SK-N-SH (cell line): ENCODE measurements around the gene TCHHL1. TPM values are rescaled to one million over a fixed set of nuclear protein-coding genes. Genes with fewer than 3 reads are reported as not detected.

ENCODE experiments used
- CTCF ChIA-PET: fragments of 300-600, 350-600 bp; formaldehyde crosslinking; extraction: SDS; loops from one replicate; lab custom pipeline; 2021; lab: Yijun Ruan, JAX
- POLR2A ChIA-PET: fragments of 350-600 bp; sonication (Branson Sonifier 250); formaldehyde crosslinking; extraction: SDS; loops from one replicate; lab custom pipeline; 2020; ENCODE audit warnings: antibody characterized with exemption, inconsistent platforms; lab: Yijun Ruan, JAX
- DNase-seq: peaks from one replicate; pipeline ENCODE4 v3.0.0; 2012
- H2AFZ ChIP-seq: fragments of 200-600 bp; sonication (generic); 2 replicates; pipeline ENCODE4 v1.8.1; 2016; ENCODE audit warnings: antibody characterized with exemption, mild to moderate bottlenecking, low read depth
- H3F3A ChIP-seq: fragments of 200-600 bp; sonication (generic); replicated peaks from 2 replicates; pipeline ENCODE3; 2016; ENCODE audit warnings: antibody characterized with exemption, mild to moderate bottlenecking; ENCODE audit not compliant: insufficient read depth
- H3K27ac ChIP-seq, 2 experiments: fragments of 200-500 bp in 1 of 2; fragments of 200-600 bp in 1 of 2; sonication (Bioruptor generic) in 1 of 2; sonication (generic), shearing (Covaris generic) in 1 of 2; 2 replicates each; pipeline versions ENCODE4 v1.5.1 to v1.6.1; 2014 to 2016; ENCODE audit warnings: low read depth in 2 of 2, inconsistent platforms in 1 of 2, low read length in 1 of 2, mild to moderate bottlenecking in 1 of 2, mixed read lengths in 1 of 2
- H3K27me3 ChIP-seq: fragments of 200-600 bp; sonication (generic), shearing (Covaris generic); 2 replicates; pipeline ENCODE4 v1.6.1; 2016; ENCODE audit warnings: mixed run types; ENCODE audit not compliant: insufficient read depth
- H3K36me3 ChIP-seq, 2 experiments: fragments of 200-500 bp in 1 of 2; fragments of 200-600 bp in 1 of 2; sonication (Bioruptor generic) in 1 of 2; sonication (generic) in 1 of 2; replicated peaks in 1 of 2; 2 replicates each; pipeline versions ENCODE3 to v1.5.1; 2014 to 2016; ENCODE audit warnings: low read length in 1 of 2, mild to moderate bottlenecking in 1 of 2; ENCODE audit not compliant: insufficient read depth in 2 of 2, control insufficient read depth in 1 of 2
- H3K4me1 ChIP-seq, 2 experiments: fragments of 200-500 bp in 1 of 2; fragments of 200-600 bp in 1 of 2; sonication (Bioruptor generic) in 1 of 2; sonication (generic), shearing (Covaris generic) in 1 of 2; 2 replicates each; pipeline versions ENCODE4 v1.5.1 to v1.6.1; 2014 to 2016; ENCODE audit warnings: low read depth in 1 of 2, low read length in 1 of 2, mixed run types in 1 of 2; ENCODE audit not compliant: insufficient read depth in 2 of 2, control insufficient read depth in 1 of 2
- H3K4me2 ChIP-seq: fragments of 200-600 bp; sonication (generic), shearing (Covaris generic); 2 replicates; pipeline ENCODE4 v1.6.1; 2017; ENCODE audit warnings: mixed run types
- H3K4me3 ChIP-seq, 2 experiments: fragments of 200-500 bp in 1 of 2; fragments of 200-600 bp in 1 of 2; sonication (Bioruptor generic) in 1 of 2; sonication (generic), shearing (Covaris generic) in 1 of 2; 2 replicates each; pipeline versions ENCODE4 v1.5.1 to v1.8.1; 2014 to 2016; ENCODE audit warnings: low read depth in 2 of 2, inconsistent platforms in 1 of 2, low read length in 1 of 2, mild to moderate bottlenecking in 1 of 2, mixed read lengths in 1 of 2, moderate library complexity in 1 of 2
- H3K79me2 ChIP-seq: fragments of 200-600 bp; sonication (generic); 2 replicates; pipeline ENCODE4 v1.8.1; 2017; ENCODE audit warnings: mild to moderate bottlenecking; ENCODE audit not compliant: insufficient read depth
- H3K9ac ChIP-seq: fragments of 200-600 bp; sonication (generic); 2 replicates; pipeline ENCODE4 v1.6.1; 2017; ENCODE audit warnings: mixed run types
- H3K9me2 ChIP-seq: fragments of 200-600 bp; sonication (generic); 2 replicates; pipeline ENCODE4 v1.6.1; 2017; ENCODE audit warnings: mixed run types
- H3K9me3 ChIP-seq: fragments of 200-600 bp; sonication (generic); 2 replicates; pipeline ENCODE4 v1.6.1; 2017; ENCODE audit warnings: mixed run types, mild to moderate bottlenecking, moderate library complexity
- H4K20me1 ChIP-seq: fragments of 200-600 bp; sonication (generic); 2 replicates; pipeline ENCODE4 v1.6.1; 2017; ENCODE audit warnings: mild to moderate bottlenecking, mixed run types; ENCODE audit not compliant: insufficient read depth
- EP300 ChIP-seq, 2 experiments: IDR thresholded peaks; 2 replicates each; pipeline versions ENCODE4 v1.4.0 to v1.6.1; 2012; ENCODE audit warnings: borderline replicate concordance in 1 of 2, low read depth in 1 of 2, low read length in 1 of 2
- FOSL2 ChIP-seq: IDR thresholded peaks from 2 replicates; pipeline ENCODE4 v1.4.0; 2012; ENCODE audit warnings: low read depth, mild to moderate bottlenecking, moderate library complexity, borderline replicate concordance
- GABPA ChIP-seq: IDR thresholded peaks from 2 replicates; pipeline ENCODE4 v1.4.0; 2012; ENCODE audit warnings: low read depth, mild to moderate bottlenecking
- GATA2 ChIP-seq: sonication (generic); formaldehyde crosslinking; IDR thresholded peaks from 2 replicates; pipeline ENCODE4 v1.5.0; 2020; ENCODE audit warnings: mild to moderate bottlenecking, missing genetic modification reagents
- NFIC ChIP-seq: IDR thresholded peaks from 2 replicates; pipeline ENCODE4 v1.4.0; 2012; ENCODE audit warnings: borderline replicate concordance
- PBX3 ChIP-seq: IDR thresholded peaks from 2 replicates; pipeline ENCODE4; 2012
- RCOR1 ChIP-seq: fragments of 150-350 bp; IDR thresholded peaks from 2 replicates; pipeline ENCODE4 v1.6.1; 2017; ENCODE audit warnings: antibody characterized with exemption, low read length
- REST ChIP-seq: IDR thresholded peaks from 2 replicates; pipeline ENCODE4 v1.6.1; 2012; ENCODE audit warnings: mild to moderate bottlenecking, low read depth, low read length, moderate library complexity
- SIN3A ChIP-seq: IDR thresholded peaks from 2 replicates; pipeline ENCODE4 v1.6.1; 2012; ENCODE audit warnings: low read depth, mild to moderate bottlenecking, low read length, moderate library complexity, borderline replicate concordance
- TAF1 ChIP-seq: IDR thresholded peaks from 2 replicates; pipeline ENCODE4 v1.6.1; 2012; ENCODE audit warnings: low read depth, mild to moderate bottlenecking, low read length, moderate library complexity, borderline replicate concordance
- USF1 ChIP-seq: IDR thresholded peaks from 2 replicates; pipeline ENCODE4 v1.4.0; 2012; ENCODE audit warnings: low read depth, borderline replicate concordance
- USF2 ChIP-seq: fragments of 150-350 bp; IDR thresholded peaks from 2 replicates; pipeline ENCODE4 v1.6.1; 2017; ENCODE audit warnings: antibody characterized with exemption, low read length, low read depth, borderline replicate concordance
- WGBS: methylation state at CpG from one replicate; pipeline ENCODE4 v1.1.6; 2017; ENCODE audit warnings: low lambda C conversion rate; 5-methylcytosine and 5-hydroxymethylcytosine counted together
- polyA plus RNA-seq, 3 experiments: library from polyadenylated mRNA; depleted of rRNA; stranded (reverse); fragments of >200 nt; gene quantifications; 2 replicates each; pipeline ENCODE4 v1.2.3, GENCODE V29; 2012
- TF ChIP-seq, protein P1 (sequence below): fragments of 150-350 bp; IDR thresholded peaks from 2 replicates; pipeline ENCODE4 v1.6.1; 2016; ENCODE audit warnings: mild to moderate bottlenecking, low read depth, low read length

The TCHHL1 gene
- polyA plus RNA-seq, 1 of the 3 experiments (the other 2 are of a cell fraction): not detected

- no peaks in the 10 kb centered on the region for H3K9me3 ChIP-seq
- POLR2A ChIA-PET: no interaction called here
- no peak overlapping the region for H3K9ac ChIP-seq
- H3K79me2 ChIP-seq: no peaks in the 10 kb centered on the region
- H3K36me3 ChIP-seq: no peaks in the 10 kb centered on the region
- no peaks in the 10 kb centered on the region for H4K20me1 ChIP-seq
- no peak overlapping the region for H2AFZ ChIP-seq
- no peak for DNase-seq
- no peak for TF ChIP-seq FOSL2
- TF ChIP-seq, protein P1, sequence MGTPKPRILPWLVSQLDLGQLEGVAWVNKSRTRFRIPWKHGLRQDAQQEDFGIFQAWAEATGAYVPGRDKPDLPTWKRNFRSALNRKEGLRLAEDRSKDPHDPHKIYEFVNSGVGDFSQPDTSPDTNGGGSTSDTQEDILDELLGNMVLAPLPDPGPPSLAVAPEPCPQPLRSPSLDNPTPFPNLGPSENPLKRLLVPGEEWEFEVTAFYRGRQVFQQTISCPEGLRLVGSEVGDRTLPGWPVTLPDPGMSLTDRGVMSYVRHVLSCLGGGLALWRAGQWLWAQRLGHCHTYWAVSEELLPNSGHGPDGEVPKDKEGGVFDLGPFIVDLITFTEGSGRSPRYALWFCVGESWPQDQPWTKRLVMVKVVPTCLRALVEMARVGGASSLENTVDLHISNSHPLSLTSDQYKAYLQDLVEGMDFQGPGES: no peak
- TF ChIP-seq RCOR1: no peak
- CTCF ChIA-PET: no interaction called here
- no peaks in the 10 kb centered on the region for H3K9me2 ChIP-seq
- no peak overlapping the region for H3K4me2 ChIP-seq
- H3K27me3 ChIP-seq: peaks cover 25% of the 10 kb centered on the region; the same call in 1 of the 2 replicates
- 4% methylated on average over 1 of the region's 1 CpG for WGBS
- no peaks in the 10 kb centered on the region for H3K4me1 ChIP-seq
- no peak overlapping the region for H3K27ac ChIP-seq
- H3K4me3 ChIP-seq: no peak overlapping the region
- no peaks in the 10 kb centered on the region for H3F3A ChIP-seq
Observed at GRCh38 chr1:152118915-152119314, 30.1 kb upstream of the TCHHL1 start.

- H3K79me2 ChIP-seq: no peaks in the 10 kb centered on the region
- no peaks in the 10 kb centered on the region for H3K9me2 ChIP-seq
- H4K20me1 ChIP-seq: no peaks in the 10 kb centered on the region
- ChIA-PET CTCF (no interaction called here), POLR2A (no interaction called here)
- 0% methylated on average over 4 of the region's 4 CpGs for WGBS
- no peaks in the 10 kb centered on the region for H3K36me3 ChIP-seq
- H3K9me3 ChIP-seq: no peaks in the 10 kb centered on the region
- H3F3A ChIP-seq: no peaks in the 10 kb centered on the region
- H2AFZ ChIP-seq: no peak within 1 kb of the TSS
- DNase-seq: no peak
- peaks cover 54% of the 10 kb centered on the region for H3K27me3 ChIP-seq
- H3K4me1 ChIP-seq: peaks cover 0 to 4% of the 10 kb centered on the region in 2 experiments; a peak in 1 of 4 replicates
- TF ChIP-seq RCOR1 (no peak), TAF1 (no peak), GABPA (no peak), USF2 (no peak), SIN3A (no peak), EP300 (IDR thresholded peaks at IDR 0.05; ENCODE audit: borderline replicate concordance in 1 of 2, low read depth in 1 of 2, low read length in 1 of 2) (no peak), USF1 (no peak), PBX3 (no peak), GATA2 (no peak), NFIC (no peak), REST (no peak)
- H3K27ac ChIP-seq: no peak within 1 kb of the TSS
- no peak within 1 kb of the TSS for H3K9ac ChIP-seq
- H3K4me3 ChIP-seq: no peak within 1 kb of the TSS
- no peak within 1 kb of the TSS for H3K4me2 ChIP-seq
Observed at GRCh38 chr1:152115344-152115743, 26.5 kb upstream of the TCHHL1 start, which contains the start of gene TCHH. TCHH (minus strand) TSS chr1:152115444; CDS start chr1:152114080, 1,364 bp downstream.
